Measurements from ENCODE around the gene CORO1C.
"Not testable (repeated sequence)": the region's sequence is repeated elsewhere in the genome, so short reads cannot be mapped to it uniquely, and the experiment has no call there.

Gene CORO1C

GRCh38 chr12:108633081-108633533 is 98.2 kb downstream of the CORO1C start:
- peak in 1 of 2 donors; percentile 11 for DNase-seq

- not testable (repeated sequence) for DNase-seq
These were observed 100.1 kb downstream of the CORO1C start for GRCh38 chr12:108631261-108631660.

- peak in 1 of 2 donors; percentile 17 for DNase-seq
These were observed 100.7 kb downstream of the CORO1C start for GRCh38 chr12:108630481-108631207.

- peak; percentile 63 to 67 for DNase-seq
These were observed 101.4 kb downstream of the CORO1C start for GRCh38 chr12:108629824-108630476.

- DNase-seq: peak in 1 of 2 donors; percentile 20
These were observed 102.2 kb downstream of the CORO1C start for GRCh38 chr12:108629151-108629550.

GRCh38 chr12:108627134-108627920 is 104.0 kb downstream of the CORO1C start:
- no peak for DNase-seq

- DNase-seq: no peak
These were observed 106.1 kb downstream of the CORO1C start for GRCh38 chr12:108625228-108625627.

GRCh38 chr12:108623577-108623976 is 107.7 kb downstream of the CORO1C start:
- no peak for DNase-seq

- DNase-seq: no peak
These were observed 108.3 kb downstream of the CORO1C start for GRCh38 chr12:108622921-108623514.

GRCh38 chr12:108622421-108622820 is 108.9 kb downstream of the CORO1C start:
- no peak for DNase-seq

GRCh38 chr12:108621161-108621560 is 110.2 kb downstream of the CORO1C start:
- no peak for DNase-seq

GRCh38 chr12:108620236-108620879 is 111.0 kb downstream of the CORO1C start:
- no peak for DNase-seq

- no peak for DNase-seq
These were observed 111.8 kb downstream of the CORO1C start for GRCh38 chr12:108619369-108620160.

GRCh38 chr12:108618953-108619274 is 112.4 kb downstream of the CORO1C start:
- not testable (repeated sequence) for DNase-seq

GRCh38 chr12:108618079-108618952 is 113.0 kb downstream of the CORO1C start:
- peak; percentile 85 for DNase-seq

- DNase-seq: peak; percentile 77 to 81
These were observed 114.1 kb downstream of the CORO1C start for GRCh38 chr12:108616941-108617858.

GRCh38 chr12:108616359-108616758 is 115.0 kb downstream of the CORO1C start:
- DNase-seq: no peak

- DNase-seq: no peak
These were observed 115.4 kb downstream of the CORO1C start for GRCh38 chr12:108615918-108616317.

- no peak for DNase-seq
These were observed 116.7 kb downstream of the CORO1C start for GRCh38 chr12:108614639-108615038.

- DNase-seq: no peak
These were observed 117.3 kb downstream of the CORO1C start for GRCh38 chr12:108614041-108614440.

All from stimulated activated CD4-positive, alpha-beta T cell treated with anti-CD3 and anti-CD28 coated beads, Interleukin-2, amount 100 ng/mL, for 24 hours (primary cell).